ENCODE results near the gene SIPA1L3. TPM values are rescaled to one million over a fixed set of nuclear protein-coding genes. Genes with fewer than 3 reads are reported as not detected.
A peak's percentile ranks its signal among the peaks of the same experiment; 100 is the strongest.

SIPA1L3 gene
- total RNA-seq, 4 donors from 2014 or later = 4.1 to 18.7 (median 6.1) TPM

- no peaks in the 10 kb centered on the region for H3K36me3 ChIP-seq
- ATAC-seq = no peak
- intact Hi-C loops (cut with DNase I; ENCODE audit: low total_unique reads) (loop anchor here (10.0 kb wide), 1 partner anchor 338 kb away; the partner anchor contains the start of genes SIPA1L3 and WDR87), in situ Hi-C loops (cut with MboI; ENCODE audit: low sequenced_read_pairs in 4 of 4) (loop anchor here (5.0 to 25.0 kb wide), 2 partner anchors 89 to 356 kb away; no protein-coding TSS in a partner anchor)
- TF ChIP-seq CTCF (IDR thresholded peaks at IDR 0.05 in 4 of 5, conservative IDR thresholded peaks at IDR 0.05 in 1 of 5) (no peak), POLR2A (IDR thresholded peaks at IDR 0.05) (no peak)
- H3K4me3 ChIP-seq = peak overlapping the region in 1 of 4 donors; percentile 34
- DNase-seq = no peak
- peaks cover 0 to 6% (median 0%) of the 10 kb centered on the region in 3 donors for H3K27me3 ChIP-seq
- peaks cover 3% of the 10 kb centered on the region in 2 donors for H3K4me1 ChIP-seq
- no peaks in the 10 kb centered on the region for H3K9me3 ChIP-seq
- no peak overlapping the region for H3K27ac ChIP-seq
Measured at GRCh38 chr19:38243279-38243673, 336.3 kb downstream of the SIPA1L3 start.

GRCh38 chr19:38245826-38246498 lies 339.0 kb downstream of the SIPA1L3 start:
- no peak for TF ChIP-seq CTCF (IDR thresholded peaks at IDR 0.05 in 4 of 5, conservative IDR thresholded peaks at IDR 0.05 in 1 of 5)
- TF ChIP-seq POLR2A (IDR thresholded peaks at IDR 0.05) = no peak
- no peak for ATAC-seq
- no peak for DNase-seq
- in situ Hi-C loops (cut with MboI; ENCODE audit: low sequenced_read_pairs in 4 of 4) (loop anchor here in 1 of 4 donors (25.0 kb wide), 1 partner anchor 359 kb away; no protein-coding TSS in a partner anchor), intact Hi-C loops (cut with DNase I; ENCODE audit: low total_unique reads) (loop anchor here (10.0 kb wide), 1 partner anchor 341 kb away; the partner anchor contains the start of genes SIPA1L3 and WDR87)
- Histone ChIP-seq H3K9me3 (no peaks in the 10 kb centered on the region), H3K4me1 (peaks cover 3 to 6% of the 10 kb centered on the region in 2 donors), H3K36me3 (no peaks in the 10 kb centered on the region), H3K4me3 (no peak overlapping the region), H3K27me3 (peaks cover 0 to 6% (median 0%) of the 10 kb centered on the region in 3 donors), H3K27ac (peak overlapping the region in 3 of 4 donors; percentile 25 to 41 (median 30))

DNA sequence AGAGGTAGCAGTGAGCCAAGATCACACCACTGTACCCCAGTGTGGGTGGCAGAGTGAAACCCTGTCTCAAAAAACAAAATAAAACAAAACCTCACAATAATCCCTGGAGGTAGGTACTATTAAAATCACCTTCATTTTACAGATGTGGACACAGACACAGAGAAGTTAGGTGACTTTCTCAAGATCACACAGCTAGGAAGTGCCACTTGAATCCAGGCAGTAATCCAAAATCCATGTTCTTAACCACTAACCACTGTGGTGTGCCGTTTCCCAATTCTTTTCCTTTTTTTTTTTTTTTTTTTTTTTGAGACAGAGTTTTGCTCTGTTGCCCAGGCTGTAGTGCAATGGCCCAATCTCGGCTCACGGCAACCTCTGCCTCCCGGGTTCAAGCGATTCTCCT lies 340.1 kb downstream of the SIPA1L3 start:
- no peak overlapping the region for H3K4me3 ChIP-seq
- H3K9me3 ChIP-seq = no peaks in the 10 kb centered on the region
- H3K27ac ChIP-seq = peak overlapping the region in 3 of 4 donors; percentile 41 to 89 (median 51)
- ATAC-seq (no peak), DNase-seq (no peak)
- no peaks in the 10 kb centered on the region for H3K36me3 ChIP-seq
- in situ Hi-C loops (cut with MboI; ENCODE audit: low sequenced_read_pairs in 4 of 4) = loop anchor here in 1 of 4 donors (25.0 kb wide), 1 partner anchor 360 kb away; no protein-coding TSS in a partner anchor
- intact Hi-C loops (cut with DNase I; ENCODE audit: low total_unique reads) = loop anchor here (10.0 kb wide), 1 partner anchor 342 kb away; the partner anchor contains the start of genes SIPA1L3 and WDR87
- peaks cover 3 to 6% of the 10 kb centered on the region in 2 donors for H3K4me1 ChIP-seq
- TF ChIP-seq CTCF (IDR thresholded peaks at IDR 0.05 in 4 of 5, conservative IDR thresholded peaks at IDR 0.05 in 1 of 5) (no peak), POLR2A (IDR thresholded peaks at IDR 0.05) (no peak)
- H3K27me3 ChIP-seq = peaks cover 0 to 6% (median under 1%) of the 10 kb centered on the region in 3 donors

DNA sequence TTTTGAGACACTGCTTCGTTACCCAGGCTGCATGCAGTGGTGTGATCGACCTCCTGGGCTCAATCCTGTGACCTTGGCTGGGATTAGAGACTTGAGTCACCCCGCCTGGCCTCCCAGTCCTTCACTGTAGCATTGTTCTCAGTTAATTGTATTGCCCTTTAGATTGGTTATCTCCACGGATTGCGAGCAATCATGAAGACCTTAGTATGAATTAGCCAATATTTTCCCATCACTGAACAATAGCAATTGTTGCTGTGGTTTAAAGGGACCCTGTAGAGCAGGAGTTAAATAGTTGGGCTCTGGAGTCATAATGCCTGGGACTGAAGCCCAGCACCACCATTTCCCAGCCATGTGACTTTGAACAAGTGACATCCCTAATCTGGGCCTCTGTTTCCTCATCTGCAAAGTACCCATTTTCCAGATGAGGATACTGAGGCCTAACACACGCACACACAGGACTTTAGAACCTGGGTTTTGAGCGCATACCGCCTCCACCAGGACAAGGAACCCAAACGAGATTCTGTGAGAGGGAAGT lies 340.8 kb downstream of the SIPA1L3 start:
- TF ChIP-seq CTCF (IDR thresholded peaks at IDR 0.05 in 4 of 5, conservative IDR thresholded peaks at IDR 0.05 in 1 of 5) = no peak
- TF ChIP-seq POLR2A (IDR thresholded peaks at IDR 0.05) = no peak
- peaks cover 3 to 6% of the 10 kb centered on the region in 2 donors for H3K4me1 ChIP-seq
- intact Hi-C loops (cut with DNase I; ENCODE audit: low total_unique reads) = loop anchor here (10.0 kb wide), 1 partner anchor 343 kb away; the partner anchor contains the start of genes SIPA1L3 and WDR87
- ATAC-seq (no peak), DNase-seq (no peak)
- no peaks in the 10 kb centered on the region for H3K36me3 ChIP-seq
- H3K9me3 ChIP-seq = no peaks in the 10 kb centered on the region
- in situ Hi-C loops (cut with MboI; ENCODE audit: low sequenced_read_pairs in 4 of 4) = loop anchor here in 1 of 4 donors (25.0 kb wide), 1 partner anchor 360 kb away; no protein-coding TSS in a partner anchor
- H3K4me3 ChIP-seq = no peak overlapping the region
- peak overlapping the region; percentile 10 to 89 (median 88) for H3K27ac ChIP-seq
- peaks cover 0 to 6% (median 5%) of the 10 kb centered on the region in 3 donors for H3K27me3 ChIP-seq
